Measurements from ENCODE around the gene CAMK1G. TPM values are rescaled to one million over a fixed set of nuclear protein-coding genes. Genes with fewer than 3 reads are reported as not detected.

CAMK1G gene
- total and polyA plus RNA-seq, 12 donors: 0.11 to 0.71 (median 0.21) TPM; not detected in 9

GRCh38 chr1:209622841-209623829, 39.6 kb downstream of the CAMK1G start:
- intact Hi-C loops (cut with DNase I): loop anchor here in 4 of 10 donors (5.0 to 10.0 kb wide), 3 partner anchors 62 to 122 kb away; no protein-coding TSS in a partner anchor
- H3K27ac ChIP-seq: peak overlapping the region in 1 of 10 donors; percentile 64

GRCh38 chr1:209624558-209625549, 41.3 kb downstream of the CAMK1G start:
- TF ChIP-seq CTCF (IDR thresholded peaks at IDR 0.05): peak in 2 of 9 donors; percentile 11 to 26
- intact Hi-C loops (cut with DNase I): loop anchor here in 8 of 10 donors (5.0 to 10.0 kb wide), 7 partner anchors 33 to 122 kb away; no protein-coding TSS in a partner anchor
- no peaks in the 10 kb centered on the region for H3K9me3 ChIP-seq
- peak; percentile 38 to 62 for DNase-seq
- 68 to 71% methylated on average over 15 of the region's 15 CpGs for WGBS, 2 donors
- peak overlapping the region in 9 of 10 donors; percentile 36 to 82 (median 70) for H3K27ac ChIP-seq
- no peaks in the 10 kb centered on the region for H3K27me3 ChIP-seq
- H3K36me3 ChIP-seq: no peaks in the 10 kb centered on the region
- ATAC-seq: peak; percentile 48 to 85 (median 70)
- peaks cover 25 to 60% (median 47%) of the 10 kb centered on the region in 9 donors for H3K4me1 ChIP-seq
- no peak overlapping the region for H3K4me3 ChIP-seq

More at GRCh38 chr1:209622841-209623829, 39.6 kb downstream of the CAMK1G start:
- Histone ChIP-seq H3K4me1 (peaks cover 30 to 73% (median 57%) of the 10 kb centered on the region in 9 donors), H3K36me3 (no peaks in the 10 kb centered on the region), H3K4me3 (no peak overlapping the region), H3K9me3 (no peaks in the 10 kb centered on the region), H3K27me3 (no peaks in the 10 kb centered on the region)
- ATAC-seq (no peak), DNase-seq (no peak)
- 93 to 96% methylated on average over 24 of the region's 24 CpGs for WGBS, 2 donors
- no peak for TF ChIP-seq CTCF (IDR thresholded peaks at IDR 0.05)

- Histone ChIP-seq H3K4me3 (no peak overlapping the region), H3K36me3 (no peaks in the 10 kb centered on the region), H3K27ac (peak overlapping the region in 9 of 10 donors; percentile 36 to 82 (median 70)), H3K4me1 (peaks cover 25 to 65% (median 46%) of the 10 kb centered on the region in 9 donors), H3K27me3 (no peaks in the 10 kb centered on the region), H3K9me3 (no peaks in the 10 kb centered on the region)
- intact Hi-C loops (cut with DNase I): loop anchor here in 9 of 10 donors (2.0 to 10.0 kb wide), 11 partner anchors 23 to 121 kb away; no protein-coding TSS in a partner anchor
- peak in 1 of 2 donors; percentile 26 for DNase-seq
- no peak for TF ChIP-seq CTCF (IDR thresholded peaks at IDR 0.05)
- WGBS, 2 donors: 72 to 75% methylated on average over 18 of the region's 18 CpGs
- ATAC-seq: peak in 7 of 8 donors; percentile 3 to 23 (median 17)
These were observed 42.3 kb downstream of the CAMK1G start for GRCh38 chr1:209625791-209626285.

All from heart right ventricle (tissue), 16 donors.